OCI-LY1 (cell line): Measurements from ENCODE around the gene HOMEZ.

Experiments used
- H2AFZ ChIP-seq: fragments of 200-600 bp; sonication (generic), shearing (Covaris generic); 2 replicates; pipeline ENCODE4 v1.6.0; 2014; ENCODE audit warnings: antibody characterized with exemption, mild to moderate bottlenecking, low read length
- H3F3A ChIP-seq: fragments of 200-600 bp; sonication (generic), shearing (Covaris generic); 2 replicates; pipeline ENCODE4 v1.6.0; 2014; ENCODE audit warnings: mild to moderate bottlenecking, antibody characterized with exemption, low read length, moderate library complexity; ENCODE audit not compliant: insufficient read depth
- H3K27ac ChIP-seq: fragments of 200-600 bp; sonication (generic); 2 replicates; pipeline ENCODE4 v1.5.1; 2014; ENCODE audit warnings: low read length, mixed run types, mild to moderate bottlenecking, low read depth; ENCODE audit not compliant: poor library complexity, severe bottlenecking
- H3K27me3 ChIP-seq: fragments of 200-600 bp; sonication (generic); 2 replicates; pipeline ENCODE4 v1.6.0; 2014; ENCODE audit warnings: antibody characterized with exemption, mild to moderate bottlenecking, low read length, moderate library complexity; ENCODE audit not compliant: insufficient read depth
- H3K36me3 ChIP-seq: fragments of 200-600 bp; sonication (generic); 2 replicates; pipeline ENCODE4 v1.6.1; 2014; ENCODE audit warnings: mild to moderate bottlenecking, antibody characterized with exemption, low read length, moderate library complexity, mixed read lengths; ENCODE audit not compliant: insufficient read depth
- H3K4me1 ChIP-seq: fragments of 200-600 bp; sonication (generic); 2 replicates; pipeline ENCODE4 v1.5.1; 2014; ENCODE audit warnings: mild to moderate bottlenecking, low read length, moderate library complexity; ENCODE audit not compliant: insufficient read depth, severe bottlenecking
- H3K4me2 ChIP-seq: fragments of 200-600 bp; sonication (generic), shearing (Covaris generic); 2 replicates; pipeline ENCODE4 v1.6.1; 2014; ENCODE audit warnings: low read length
- H3K4me3 ChIP-seq: fragments of 200-600 bp; sonication (generic); 2 replicates; pipeline ENCODE4 v1.5.1; 2014; ENCODE audit warnings: low read length, low read depth, mild to moderate bottlenecking, mixed read lengths; ENCODE audit not compliant: poor library complexity, severe bottlenecking
- H3K79me2 ChIP-seq: fragments of 200-600 bp; shearing (Covaris generic); 2 replicates; pipeline ENCODE4 v1.6.1; 2016; ENCODE audit warnings: mixed run types, low read length, mixed read lengths; ENCODE audit not compliant: insufficient read depth
- H3K9ac ChIP-seq: fragments of 200-600 bp; sonication (generic), shearing (Covaris generic); 2 replicates; pipeline ENCODE4 v1.6.1; 2014; ENCODE audit warnings: mild to moderate bottlenecking, low read length, mixed read lengths
- H3K9me2 ChIP-seq: fragments of 200-600 bp; sonication (generic), shearing (Covaris generic); 2 replicates; pipeline ENCODE4 v1.6.1; 2014; ENCODE audit warnings: low read depth, mild to moderate bottlenecking, low read length, mixed read lengths
- H3K9me3 ChIP-seq: fragments of 200-600 bp; shearing (Covaris generic); 2 replicates; pipeline ENCODE4 v1.6.1; 2014; ENCODE audit warnings: low read length, mixed read lengths
- H4K20me1 ChIP-seq: fragments of 200-600 bp; sonication (generic), shearing (Covaris generic); 2 replicates; pipeline ENCODE4 v1.6.0; 2016; ENCODE audit warnings: mild to moderate bottlenecking, low read length; ENCODE audit not compliant: insufficient read depth
- CTCF ChIP-seq: fragments of 200-600 bp; sonication (generic), shearing (Covaris generic); IDR thresholded peaks from 2 replicates; pipeline ENCODE4 v1.5.1; 2017; ENCODE audit warnings: mild to moderate bottlenecking, antibody characterized with exemption, low read length, moderate library complexity, mixed read lengths
- EZH2 ChIP-seq: fragments of 200-600 bp; sonication (generic), shearing (Covaris generic); IDR thresholded peaks from 2 replicates; pipeline ENCODE4 v1.8.0; 2017; ENCODE audit warnings: borderline replicate concordance, mixed run types, mild to moderate bottlenecking, antibody characterized with exemption, low read length, moderate library complexity, mixed read lengths

Gene HOMEZ

GRCh38 chr14:23286020-23286901 lies at the start of gene HOMEZ:
HOMEZ (minus strand) TSS chr14:23286132; CDS start chr14:23285952, 180 bp downstream.
- no peak for TF ChIP-seq CTCF
- Histone ChIP-seq H3K27me3 (no peaks in the 10 kb centered on the region), H3K27ac (peak within 1 kb of the TSS; percentile 42), H4K20me1 (no peaks in the 10 kb centered on the region), H3K9ac (peak within 1 kb of the TSS; percentile 89), H3K9me3 (no peaks in the 10 kb centered on the region), H3K9me2 (no peaks in the 10 kb centered on the region), H3K79me2 (no peaks in the 10 kb centered on the region), H3K36me3 (no peaks in the 10 kb centered on the region), H2AFZ (peak within 1 kb of the TSS; percentile 94; the same call in 1 of the 2 replicates), H3K4me2 (peak within 1 kb of the TSS; percentile 98), H3K4me3 (peak within 1 kb of the TSS; percentile 80), H3F3A (no peaks in the 10 kb centered on the region), H3K4me1 (peaks cover 22% of the 10 kb centered on the region)

GRCh38 chr14:23335623-23336022 lies 49.7 kb upstream of the HOMEZ start:
- Histone ChIP-seq H3K79me2 (no peaks in the 10 kb centered on the region), H3K36me3 (no peaks in the 10 kb centered on the region), H2AFZ (no peak overlapping the region), H3K27me3 (no peaks in the 10 kb centered on the region), H3K9ac (no peak overlapping the region), H3K4me1 (no peaks in the 10 kb centered on the region), H3F3A (no peaks in the 10 kb centered on the region), H3K9me2 (no peaks in the 10 kb centered on the region), H4K20me1 (no peaks in the 10 kb centered on the region), H3K4me3 (no peak overlapping the region), H3K4me2 (no peak overlapping the region), H3K27ac (no peak overlapping the region), H3K9me3 (peaks cover 9% of the 10 kb centered on the region)
- TF ChIP-seq EZH2 = no peak

- no peak overlapping the region for H3K9ac ChIP-seq
- no peaks in the 10 kb centered on the region for H4K20me1 ChIP-seq
- H2AFZ ChIP-seq = no peak overlapping the region
- H3K9me3 ChIP-seq = no peaks in the 10 kb centered on the region
- no peak overlapping the region for H3K4me2 ChIP-seq
- peaks cover 2% of the 10 kb centered on the region for H3K4me1 ChIP-seq
- H3F3A ChIP-seq = no peaks in the 10 kb centered on the region
- H3K27ac ChIP-seq = no peak overlapping the region
- H3K79me2 ChIP-seq = no peaks in the 10 kb centered on the region
- no peak for TF ChIP-seq EZH2
- TF ChIP-seq CTCF = peak; percentile 85
- H3K9me2 ChIP-seq = no peaks in the 10 kb centered on the region
- peaks cover 35% of the 10 kb centered on the region for H3K36me3 ChIP-seq
- no peaks in the 10 kb centered on the region for H3K27me3 ChIP-seq
- H3K4me3 ChIP-seq = no peak overlapping the region
Observed at GRCh38 chr14:23327947-23328744, 42.2 kb upstream of the HOMEZ start.
